Spleen (tissue), 11 donors: Measurements from ENCODE around the gene AKAP6. TPM values are rescaled to one million over a fixed set of nuclear protein-coding genes. Genes with fewer than 3 reads are reported as not detected.
"Not testable (repeated sequence)": the region's sequence is repeated elsewhere in the genome, so short reads cannot be mapped to it uniquely, and the experiment has no call there.

ENCODE experiments used
- DNase-seq: peaks from one replicate; pipeline ENCODE4 v3.0.0-alpha.2; 2020
- H3K27ac ChIP-seq, 8 donors: fragments of 200-600 bp; sonication (generic) in 7 of 8; 1 replicate in 4 of 8; 2 replicates in 4 of 8; pipeline versions ENCODE4 v1.5.0 to v1.8.0; 2016 to 2021; ENCODE audit warnings: inconsistent platforms in 4 of 8, mild to moderate bottlenecking in 4 of 8, moderate library complexity in 1 of 8
- H3K27me3 ChIP-seq, 7 donors: fragments of 200-600 bp; sonication (generic) in 6 of 7; replicated peaks in 1 of 7; 1 replicate in 4 of 7; 2 replicates in 3 of 7; pipeline versions ENCODE4 v1.5.0 to v1.8.0; 2016 to 2021; ENCODE audit warnings: inconsistent platforms in 3 of 7, mild to moderate bottlenecking in 1 of 7
- H3K36me3 ChIP-seq, 6 donors: fragments of 200-600 bp; sonication (generic) in 5 of 6; 1 replicate in 4 of 6; 2 replicates in 2 of 6; pipeline versions ENCODE4 v1.5.0 to v1.8.0; 2016 to 2021; ENCODE audit warnings: inconsistent platforms in 2 of 6
- H3K4me1 ChIP-seq, 6 donors: fragments of 200-600 bp; sonication (generic) in 5 of 6; 1 replicate in 3 of 6; 2 replicates in 3 of 6; pipeline versions ENCODE4 v1.5.0 to v1.8.0; 2016 to 2021; ENCODE audit warnings: inconsistent platforms in 3 of 6
- H3K4me3 ChIP-seq, 8 donors: fragments of 200-600 bp; sonication (generic) in 7 of 8; 1 replicate in 4 of 8; 2 replicates in 4 of 8; pipeline versions ENCODE4 v1.5.0 to v1.8.0; 2016 to 2021; ENCODE audit warnings: inconsistent platforms in 4 of 8, mild to moderate bottlenecking in 4 of 8, moderate library complexity in 2 of 8
- H3K9me3 ChIP-seq, 8 donors: fragments of 200-600 bp; sonication (generic) in 7 of 8; 1 replicate in 4 of 8; 2 replicates in 4 of 8; pipeline versions ENCODE4 v1.5.0 to v1.8.0; 2016 to 2021; ENCODE audit warnings: inconsistent platforms in 4 of 8
- CTCF ChIP-seq, 11 experiments: fragments of 200-600 bp in 7 of 11; fragments of 450-650 bp in 4 of 11; sonication (generic) in 4 of 11; IDR thresholded peaks in 8 of 11; conservative IDR thresholded peaks in 3 of 11; 1 replicate in 7 of 11; 2 replicates in 4 of 11; pipeline versions ENCODE4 v1.4.0 to v1.8.0; 2016 to 2021; ENCODE audit warnings: antibody characterized with exemption in 11 of 11, inconsistent platforms in 4 of 11, mild to moderate bottlenecking in 1 of 11
- POLR2A ChIP-seq, 3 donors: fragments of 450-650 bp; IDR thresholded peaks; one replicate each; pipeline ENCODE4 v1.5.1; 2017; ENCODE audit warnings: antibody characterized with exemption in 3 of 3, mild to moderate bottlenecking in 1 of 3
- POLR2AphosphoS5 ChIP-seq, 3 donors: sonication (generic); formaldehyde crosslinking; IDR thresholded peaks; one replicate each; pipeline ENCODE4 v1.5.1; 2017; ENCODE audit warnings: antibody characterized with exemption in 3 of 3
- WGBS, 5 donors: extraction: QIAGEN DNeasy Blood & Tissue Kit in 3 of 5; methylation state at CpG; one replicate each; pipeline versions ENCODE4 v1.1.5 to v1.1.7; 2013 to 2018; 5-methylcytosine and 5-hydroxymethylcytosine counted together
- intact Hi-C: fragments of 100-400 bp; cut with DNase I; formaldehyde crosslinking; loops from one replicate; pipeline ENCODE4 v1.15.0; 2023; ENCODE audit warnings: low total_unique reads
- polyA plus RNA-seq, 3 donors: library from polyadenylated mRNA; stranded (reverse); fragments of 200-250 nt; gene quantifications; one replicate each; pipeline ENCODE4 v1.2.1, GENCODE V29; 2013
- total RNA-seq, 7 donors: library from RNA; depleted of rRNA in 3 of 7; stranded (reverse); fragments of >200 nt in 3 of 7; fragmentation: NEBNext Ultra II Directional in 4 of 7; extraction: Animal tissue kit (Norgen Biotek cat#: 25700) in 4 of 7; gene quantifications; one replicate each; pipeline versions ENCODE4 v1.1.0 to v1.2.1, GENCODE V29; 2016 to 2021
- donor health status: healthy with polysubstance abuse.
- donor health status: DM: no; HTN: no; CAD: no; lungs with moderate emphysema.
- donor health status: DM: no; HTN: no; CAD: no.
- donor health status: Bipolar disorder and iron deficiency.
- donor health status: healthy.
- donor health status: DM: no; HTN: no; CAD: no.
- donor health status: DM: yes; HTN: yes; CAD: no.

The AKAP6 gene
- total and polyA plus RNA-seq, 10 donors = 0.20 to 12.1 (median 4.8) TPM

- WGBS, 5 donors = 38 to 59% (median 41%) methylated on average over 1 of the region's 1 CpG
- Histone ChIP-seq H3K27me3 (no peaks in the 10 kb centered on the region), H3K36me3 (no peaks in the 10 kb centered on the region), H3K9me3 (no peaks in the 10 kb centered on the region), H3K27ac (no peak overlapping the region), H3K4me1 (no peaks in the 10 kb centered on the region), H3K4me3 (no peak overlapping the region)
- no peak for DNase-seq
- TF ChIP-seq POLR2AphosphoS5 (IDR thresholded peaks at IDR 0.05) = no peak
- no peak for TF ChIP-seq CTCF (IDR thresholded peaks at IDR 0.05 in 8 of 11, conservative IDR thresholded peaks at IDR 0.05 in 3 of 11)
- TF ChIP-seq POLR2A (IDR thresholded peaks at IDR 0.05) = no peak
- intact Hi-C loops = no loop called here
Observed at GRCh38 chr14:32370714-32371113, 41.6 kb downstream of the AKAP6 start.

GRCh38 chr14:32372154-32372553 is 43.1 kb downstream of the AKAP6 start:
- H3K4me3 ChIP-seq = no peak overlapping the region
- WGBS, 5 donors = 64 to 86% (median 69%) methylated on average over 2 of the region's 2 CpGs
- TF ChIP-seq CTCF (IDR thresholded peaks at IDR 0.05 in 8 of 11, conservative IDR thresholded peaks at IDR 0.05 in 3 of 11) (no peak), POLR2AphosphoS5 (IDR thresholded peaks at IDR 0.05) (no peak), POLR2A (IDR thresholded peaks at IDR 0.05) (no peak)
- H3K36me3 ChIP-seq = no peaks in the 10 kb centered on the region
- no peak overlapping the region for H3K27ac ChIP-seq
- H3K9me3 ChIP-seq = no peaks in the 10 kb centered on the region
- intact Hi-C loops = no loop called here
- no peaks in the 10 kb centered on the region for H3K27me3 ChIP-seq
- H3K4me1 ChIP-seq = no peaks in the 10 kb centered on the region
- no peak for DNase-seq

- H3K4me1 ChIP-seq, H3K36me3 ChIP-seq, DNase-seq, H3K4me3 ChIP-seq, intact Hi-C loops, H3K27ac ChIP-seq, H3K9me3 ChIP-seq, H3K27me3 ChIP-seq: not testable (repeated sequence)
- WGBS, 5 donors = 86 to 95% (median 89%) methylated on average over 3 of the region's 3 CpGs
Observed at GRCh38 chr14:32373174-32373573, 44.1 kb downstream of the AKAP6 start.

- Histone ChIP-seq H3K4me3 (no peak overlapping the region), H3K36me3 (no peaks in the 10 kb centered on the region), H3K9me3 (no peaks in the 10 kb centered on the region), H3K27ac (no peak overlapping the region), H3K4me1 (no peaks in the 10 kb centered on the region), H3K27me3 (no peaks in the 10 kb centered on the region)
- no peak for TF ChIP-seq POLR2A (IDR thresholded peaks at IDR 0.05)
- TF ChIP-seq CTCF (IDR thresholded peaks at IDR 0.05 in 8 of 11, conservative IDR thresholded peaks at IDR 0.05 in 3 of 11) = no peak
- no peak for TF ChIP-seq POLR2AphosphoS5 (IDR thresholded peaks at IDR 0.05)
- no peak for DNase-seq
- intact Hi-C loops = no loop called here
- 70 to 83% (median 80%) methylated on average over 3 of the region's 3 CpGs for WGBS, 5 donors
Observed at GRCh38 chr14:32374155-32374554, 45.1 kb downstream of the AKAP6 start.

- WGBS, 5 donors = 82 to 95% (median 86%) methylated on average over 2 of the region's 2 CpGs
- H3K27me3 ChIP-seq = no peaks in the 10 kb centered on the region
- intact Hi-C loops = no loop called here
- H3K36me3 ChIP-seq = no peaks in the 10 kb centered on the region
- H3K9me3 ChIP-seq = no peaks in the 10 kb centered on the region
- H3K4me3 ChIP-seq = no peak overlapping the region
- no peak for DNase-seq
- no peak overlapping the region for H3K27ac ChIP-seq
- H3K4me1 ChIP-seq = no peaks in the 10 kb centered on the region
- TF ChIP-seq POLR2AphosphoS5 (IDR thresholded peaks at IDR 0.05) (no peak), POLR2A (IDR thresholded peaks at IDR 0.05) (no peak), CTCF (IDR thresholded peaks at IDR 0.05 in 8 of 11, conservative IDR thresholded peaks at IDR 0.05 in 3 of 11) (no peak)
Observed at GRCh38 chr14:32375663-32376062, 46.6 kb downstream of the AKAP6 start.
